AG09309 (cell line): ENCODE results near the gene RETN.

Experiments
- DNase-seq: peaks from one replicate; pipeline ENCODE4 v3.0.0-alpha.2; 2010; ENCODE audit warnings: low read depth
- H3K4me3 ChIP-seq: 2 replicates; pipeline ENCODE4 v1.5.1; 2011; ENCODE audit warnings: mild to moderate bottlenecking, low read depth, low read length, moderate library complexity; ENCODE audit not compliant: control insufficient read depth
- TF ChIP-seq, protein P1 (sequence below): IDR thresholded peaks from 2 replicates; pipeline ENCODE4 v1.5.1; 2011; ENCODE audit warnings: mild to moderate bottlenecking, low read depth, low read length, inconsistent platforms; ENCODE audit not compliant: insufficient read depth, control insufficient read depth; ENCODE audit errors: missing control alignments

The RETN gene

DNA sequence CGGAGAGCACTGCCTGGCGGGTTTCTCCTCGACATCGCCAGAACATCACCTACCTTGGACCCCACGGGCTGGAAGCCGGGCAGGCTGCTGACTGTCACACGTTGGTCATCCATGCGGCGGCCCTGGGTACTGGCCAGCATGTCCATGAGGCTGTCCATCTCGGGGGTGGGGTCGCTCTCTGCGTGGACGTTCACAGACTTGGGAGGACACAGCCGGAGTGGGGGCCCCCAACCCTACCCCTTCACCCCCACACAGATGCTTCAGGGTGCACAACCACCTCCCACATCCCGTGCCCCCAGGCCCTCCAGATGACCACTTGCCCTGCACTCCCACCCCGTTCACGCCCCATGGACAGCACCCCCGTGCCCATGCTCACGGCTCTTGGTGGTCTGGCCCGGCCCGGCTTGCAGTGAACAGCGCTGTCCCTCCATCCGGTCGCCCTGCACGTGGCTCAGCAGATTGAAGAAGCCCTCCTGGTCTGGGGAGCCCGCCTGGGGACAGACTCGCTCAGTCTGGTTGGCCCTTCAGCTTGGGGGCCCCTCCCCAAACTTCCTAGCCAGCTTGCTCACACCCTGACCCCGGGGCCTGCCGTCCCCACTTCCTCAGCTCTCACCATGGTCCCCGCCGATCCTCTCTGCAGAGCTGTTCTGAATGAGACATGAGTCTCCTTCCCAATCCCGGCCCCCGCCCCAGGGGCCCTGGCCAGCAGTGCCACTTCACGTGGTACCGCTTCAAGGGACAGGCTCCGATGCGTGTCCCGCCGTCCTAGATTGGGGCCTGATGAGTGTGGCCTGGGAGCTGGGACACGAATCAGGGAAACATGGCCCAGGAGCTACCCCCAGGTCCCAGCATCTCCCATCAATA, 36.3 kb upstream of the RETN start:
- TF ChIP-seq, protein P1, sequence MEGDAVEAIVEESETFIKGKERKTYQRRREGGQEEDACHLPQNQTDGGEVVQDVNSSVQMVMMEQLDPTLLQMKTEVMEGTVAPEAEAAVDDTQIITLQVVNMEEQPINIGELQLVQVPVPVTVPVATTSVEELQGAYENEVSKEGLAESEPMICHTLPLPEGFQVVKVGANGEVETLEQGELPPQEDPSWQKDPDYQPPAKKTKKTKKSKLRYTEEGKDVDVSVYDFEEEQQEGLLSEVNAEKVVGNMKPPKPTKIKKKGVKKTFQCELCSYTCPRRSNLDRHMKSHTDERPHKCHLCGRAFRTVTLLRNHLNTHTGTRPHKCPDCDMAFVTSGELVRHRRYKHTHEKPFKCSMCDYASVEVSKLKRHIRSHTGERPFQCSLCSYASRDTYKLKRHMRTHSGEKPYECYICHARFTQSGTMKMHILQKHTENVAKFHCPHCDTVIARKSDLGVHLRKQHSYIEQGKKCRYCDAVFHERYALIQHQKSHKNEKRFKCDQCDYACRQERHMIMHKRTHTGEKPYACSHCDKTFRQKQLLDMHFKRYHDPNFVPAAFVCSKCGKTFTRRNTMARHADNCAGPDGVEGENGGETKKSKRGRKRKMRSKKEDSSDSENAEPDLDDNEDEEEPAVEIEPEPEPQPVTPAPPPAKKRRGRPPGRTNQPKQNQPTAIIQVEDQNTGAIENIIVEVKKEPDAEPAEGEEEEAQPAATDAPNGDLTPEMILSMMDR, result no peak
- no peak for DNase-seq
- no peak overlapping the region for H3K4me3 ChIP-seq

DNA sequence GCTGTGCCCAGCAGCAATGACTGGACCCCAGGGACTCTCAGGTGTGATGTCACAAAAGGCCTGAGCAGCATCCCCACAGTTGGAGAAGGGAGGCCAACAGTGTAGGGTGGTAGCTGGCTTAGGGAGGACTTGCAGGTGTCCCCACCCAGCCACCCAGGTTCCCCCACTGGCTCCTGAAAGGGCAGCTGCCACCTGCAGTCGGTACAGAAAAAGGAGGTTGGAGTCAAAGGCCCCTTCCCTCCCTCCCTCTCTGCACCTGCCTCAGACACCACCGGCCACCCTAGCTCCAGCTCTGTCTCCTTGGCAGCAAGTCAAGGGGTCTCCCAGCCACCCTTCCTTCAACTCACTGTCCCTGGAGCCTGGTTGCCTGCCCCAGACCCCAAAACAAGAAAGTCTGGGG, 35.2 kb upstream of the RETN start, which contains the start of gene PCP2:
PCP2 (minus strand) TSS at position 22 of the 400 bp plus-strand sequence. CDS start 262 bp downstream, outside the sequence.
- no peak within 1 kb of the TSS for H3K4me3 ChIP-seq
- TF ChIP-seq, protein P1, result no peak
- no peak for DNase-seq

DNA sequence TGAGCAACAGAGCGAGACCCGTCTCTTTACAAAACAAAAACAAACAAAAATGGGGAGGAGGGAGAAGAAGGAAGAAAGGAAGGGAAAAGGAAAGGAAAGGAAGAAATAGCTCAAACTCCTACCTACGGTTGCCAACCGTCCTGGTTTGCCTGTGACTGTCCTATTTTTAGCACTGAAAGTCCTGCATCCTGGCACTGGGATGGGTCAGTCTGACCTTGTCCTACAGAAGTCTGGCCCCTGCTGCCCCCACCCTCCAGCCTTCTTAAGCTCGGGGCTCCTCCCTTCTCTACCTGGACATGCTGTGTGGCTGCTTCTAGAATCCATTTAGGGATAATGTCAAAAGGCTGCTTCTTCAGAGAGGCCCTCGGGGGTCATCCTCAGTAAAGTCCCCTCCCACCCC, 33.2 kb upstream of the RETN start:
- DNase-seq, result no peak

DNA sequence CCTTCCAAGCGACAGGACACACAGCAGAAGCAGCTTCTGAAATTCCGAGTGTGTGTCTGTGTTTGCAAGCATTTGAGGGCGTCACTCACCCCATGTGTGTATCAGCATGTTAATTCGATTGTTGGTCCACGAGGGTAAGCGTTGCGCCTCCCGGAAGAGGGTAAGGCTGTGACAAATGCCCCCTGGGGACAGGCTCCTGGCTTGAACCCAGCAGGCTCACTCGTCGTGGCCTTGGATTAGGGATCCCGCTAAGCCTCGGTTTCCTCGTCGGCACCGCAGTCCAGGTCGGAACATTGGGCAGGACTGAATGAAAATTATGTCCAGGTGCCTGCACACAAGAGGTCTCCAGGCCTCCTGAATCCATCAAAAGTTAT, 32.5 kb upstream of the RETN start:
- TF ChIP-seq, protein P1, result no peak
- no peak for DNase-seq
- no peak overlapping the region for H3K4me3 ChIP-seq

More for the DNA sequence above, 33.2 kb upstream of the RETN start:
- H3K4me3 ChIP-seq, result no peak overlapping the region
- TF ChIP-seq, protein P1, result no peak

DNA sequence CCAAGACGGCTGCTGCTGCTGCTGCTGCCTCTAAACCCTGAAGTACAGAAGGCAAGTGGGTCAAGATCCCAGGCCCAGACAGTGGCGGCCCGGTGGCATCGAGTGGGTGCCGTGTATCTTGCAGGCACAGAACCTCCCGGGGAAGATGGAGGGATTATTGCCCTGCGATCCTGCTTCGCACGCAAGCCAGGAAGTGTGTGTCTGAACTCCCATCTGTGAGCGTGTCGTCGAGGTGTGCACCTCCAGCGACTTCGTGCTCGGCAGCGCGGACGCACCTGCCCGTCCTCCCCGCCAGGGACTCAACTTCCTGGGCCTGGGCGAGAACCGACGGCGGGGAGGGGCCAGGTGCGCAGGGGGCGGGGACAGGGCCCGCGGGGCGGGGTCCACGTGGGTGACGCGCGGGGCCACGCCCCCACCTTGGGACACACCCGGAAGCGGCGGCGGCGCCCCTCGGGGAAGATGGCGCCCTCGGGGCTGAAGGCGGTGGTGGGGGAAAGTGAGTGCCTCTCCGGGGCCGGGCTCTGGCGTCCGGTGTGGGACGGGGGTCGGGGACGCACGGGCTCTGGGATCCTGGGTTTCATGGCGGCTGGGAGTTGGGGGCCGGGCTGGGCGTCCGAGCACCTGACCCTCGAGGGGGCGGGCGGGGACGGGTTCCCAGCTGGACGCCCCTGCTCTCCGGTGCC, 32.0 kb upstream of the RETN start, which contains the start of gene STXBP2:
STXBP2 (plus strand) TSS at position 420 of the 683 bp plus-strand sequence; CDS start at position 460, 40 bp downstream.
- TF ChIP-seq, protein P1, result no peak
- no peak for DNase-seq
- H3K4me3 ChIP-seq, result peak within 1 kb of the TSS; percentile 4

DNA sequence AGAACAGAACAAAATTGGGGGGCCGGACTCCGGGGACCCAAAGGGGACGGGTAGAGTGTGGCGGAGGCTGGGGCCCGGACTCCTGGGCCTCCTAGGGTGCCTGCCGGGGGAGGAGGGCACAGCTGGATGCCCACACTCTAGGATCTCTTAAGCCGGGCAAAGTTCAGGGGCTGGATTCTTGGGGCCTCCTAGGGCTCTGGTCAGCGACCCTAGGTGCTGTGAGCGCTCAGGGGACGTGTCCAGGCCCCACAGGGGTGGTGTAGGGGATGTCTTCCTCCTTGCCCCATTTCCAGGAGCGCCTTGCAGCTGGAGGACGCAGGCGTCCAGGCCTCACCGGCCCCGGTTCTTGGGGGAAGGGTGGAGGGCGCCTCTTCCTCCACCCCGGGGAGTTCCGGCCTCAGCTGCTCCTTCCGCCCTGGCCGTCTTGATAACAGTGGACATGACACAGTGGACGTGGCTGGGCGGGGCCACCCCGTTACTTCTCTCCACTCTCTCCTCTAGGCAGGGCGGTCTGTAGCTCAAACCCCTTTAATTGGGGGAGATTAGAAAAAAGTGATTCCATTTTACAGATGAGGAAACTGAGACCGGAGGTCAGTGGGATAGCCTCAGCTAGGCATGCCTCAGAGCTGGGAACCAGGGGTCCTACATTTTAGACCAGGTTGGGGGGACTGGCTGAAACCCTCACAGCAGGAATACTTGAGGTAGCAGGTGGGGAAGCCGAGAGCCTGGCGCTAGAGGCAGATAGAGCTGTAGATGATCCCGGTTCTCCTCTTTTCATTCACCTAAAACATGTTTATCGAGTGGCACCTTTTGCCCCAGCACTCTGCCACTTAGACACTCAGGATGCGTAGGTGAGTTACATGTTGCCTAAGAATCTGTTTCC, 31.2 kb upstream of the RETN start:
- H3K4me3 ChIP-seq, result peak overlapping the region; percentile 4
- no peak for DNase-seq
- TF ChIP-seq, protein P1, result no peak
